Lung (tissue), 16 donors: Measurements from ENCODE around the gene ATP13A1. TPM values are rescaled to one million over a fixed set of nuclear protein-coding genes. Genes with fewer than 3 reads are reported as not detected.

ENCODE experiments used
- ATAC-seq: fragments of 200-7000 bp; cut with Tn5 transposase; one replicate; pipeline ENCODE4 v1.9.1; 2020; ENCODE audit warnings: moderate number of reproducible peaks; ENCODE audit not compliant: insufficient read depth, low FRiP score
- DNase-seq, 3 donors: peaks; one replicate each; pipeline ENCODE4 v3.0.0-alpha.2; 2013 to 2017
- H3K27ac ChIP-seq, 2 donors: one replicate each; pipeline ENCODE4 v1.5.1; 2013; ENCODE audit warnings: mild to moderate bottlenecking in 2 of 2, moderate library complexity in 2 of 2, control low read depth in 1 of 2, inconsistent platforms in 1 of 2, low read depth in 1 of 2, low read length in 1 of 2
- H3K27me3 ChIP-seq, 3 donors: one replicate each; pipeline ENCODE4 v1.5.1; 2013; ENCODE audit warnings: low read length in 2 of 3; ENCODE audit not compliant: control insufficient read depth in 3 of 3, insufficient read depth in 3 of 3
- H3K36me3 ChIP-seq, 4 donors: one replicate each; pipeline ENCODE4 v1.5.1; 2013; ENCODE audit warnings: low read length in 4 of 4, mild to moderate bottlenecking in 1 of 4, moderate library complexity in 1 of 4; ENCODE audit not compliant: control insufficient read depth in 4 of 4, insufficient read depth in 4 of 4
- H3K4me1 ChIP-seq, 5 donors: one replicate each; pipeline ENCODE4 v1.5.1; 2013; ENCODE audit warnings: low read length in 5 of 5, mild to moderate bottlenecking in 2 of 5, moderate library complexity in 1 of 5; ENCODE audit not compliant: control insufficient read depth in 5 of 5, insufficient read depth in 5 of 5
- H3K4me3 ChIP-seq: one replicate; pipeline ENCODE4 v1.5.1; 2013; ENCODE audit warnings: mild to moderate bottlenecking, control low read depth, moderate library complexity
- H3K9ac ChIP-seq, 2 donors: one replicate each; pipeline ENCODE4 v1.5.1; 2013; ENCODE audit warnings: low read length in 2 of 2, control low read depth in 1 of 2; ENCODE audit not compliant: insufficient read depth in 1 of 2
- H3K9me3 ChIP-seq, 4 donors: one replicate each; pipeline ENCODE4 v1.5.1; 2013; ENCODE audit warnings: low read length in 3 of 4, mild to moderate bottlenecking in 1 of 4, moderate library complexity in 1 of 4; ENCODE audit not compliant: control insufficient read depth in 4 of 4, insufficient read depth in 3 of 4
- CTCF ChIP-seq: IDR thresholded peaks from 2 replicates; pipeline ENCODE4 v1.5.1; 2012; ENCODE audit warnings: mild to moderate bottlenecking; ENCODE audit errors: control extremely low read depth, extremely low read depth
- WGBS, 2 donors: extraction: QIAGEN DNeasy Blood & Tissue Kit; methylation state at CpG; one replicate each; pipeline ENCODE4 v1.1.7; 2013; 5-methylcytosine and 5-hydroxymethylcytosine counted together
- long read RNA-seq, 5 donors: transcript quantifications; one replicate each; lab custom pipeline, GENCODE V29; 2026
- polyA plus RNA-seq, 2 donors: library from polyadenylated mRNA; stranded (reverse); fragments of 200-250 nt; gene quantifications; one replicate each; pipeline ENCODE4 v1.2.1, GENCODE V29; 2013
- total RNA-seq, 2 donors: library from RNA; depleted of rRNA in 1 of 2; stranded (reverse); fragments of >200 nt in 1 of 2; gene quantifications; one replicate each; pipeline ENCODE4 v1.2.1, GENCODE V29; 2014 to 2021
- donor health status: control.
- donor health status: control.
- donor health status: Bipolar disorder and iron deficiency.
- donor health status: healthy.
- donor health status: DM: yes; HTN: yes; CAD: no.

The ATP13A1 gene
- total RNA-seq (10 to 100 TPM; 35.7 to 70.4 TPM), polyA plus RNA-seq (10 to 100 TPM; 40.7 to 42.5 TPM)
- long read RNA-seq, donor 1, transcript ATP13A1-202 (26 exons, 3,861 nt): major isoform, 5 of 5 reads
- long read RNA-seq, donor 1, partial matches to known transcripts: 0 of 5 reads
- long read RNA-seq, donor 1, other reads (novel, unspliced or antisense): 0 of 5 reads
- long read RNA-seq, donor 2: 0 reads
- long read RNA-seq, donor 3: 0 reads
- long read RNA-seq, donor 4, partial matches to known transcripts: 0 of 1 reads
- long read RNA-seq, donor 4, other reads (novel, unspliced or antisense): 0 of 1 reads
- long read RNA-seq, donor 5, partial matches to known transcripts: 0 of 1 reads
- long read RNA-seq, donor 5, other reads (novel, unspliced or antisense): 0 of 1 reads

- peak within 1 kb of the TSS; percentile 71 to 75 for H3K9ac ChIP-seq
- H3K27ac ChIP-seq: peak within 1 kb of the TSS; percentile 86 to 99
- no peaks in the 10 kb centered on the region for H3K27me3 ChIP-seq
- peak within 1 kb of the TSS; percentile 100 for H3K4me3 ChIP-seq
- 0 to 1% methylated on average over 74 to 85 of the region's 85 CpGs for WGBS, 2 donors
- H3K4me1 ChIP-seq: peaks cover 0 to 17% (median 10%) of the 10 kb centered on the region in 5 donors
- H3K36me3 ChIP-seq: peaks cover 7 to 19% (median 15%) of the 10 kb centered on the region in 4 donors
- ATAC-seq (peak; percentile 91), DNase-seq (peak; percentile 97 to 99 (median 98))
- no peak for TF ChIP-seq CTCF
- no peaks in the 10 kb centered on the region for H3K9me3 ChIP-seq
Measured at GRCh38 chr19:19663256-19664120, at the start of gene ATP13A1. Gene ATP13A1 (minus strand): TSS chr19:19663676. CDS start chr19:19663666, 10 bp downstream.

GRCh38 chr19:19711934-19712828 lies 48.7 kb upstream of the ATP13A1 start:
- TF ChIP-seq CTCF: no peak
- DNase-seq (no peak), ATAC-seq (no peak)
- Histone ChIP-seq H3K9me3 (peaks cover 38 to 71% (median 58%) of the 10 kb centered on the region in 4 donors), H3K27me3 (no peaks in the 10 kb centered on the region), H3K27ac (no peak overlapping the region), H3K9ac (no peak overlapping the region), H3K4me1 (no peaks in the 10 kb centered on the region), H3K36me3 (peaks cover 16 to 69% (median 56%) of the 10 kb centered on the region in 4 donors), H3K4me3 (no peak overlapping the region)
- WGBS, 2 donors: 97 to 99% methylated on average over 10 of the region's 10 CpGs

- peaks cover 16 to 66% (median 52%) of the 10 kb centered on the region in 4 donors for H3K36me3 ChIP-seq
- no peak for DNase-seq
- H3K27ac ChIP-seq: no peak overlapping the region
- H3K9me3 ChIP-seq: peaks cover 35 to 65% (median 56%) of the 10 kb centered on the region in 4 donors
- no peak overlapping the region for H3K4me3 ChIP-seq
- H3K9ac ChIP-seq: no peak overlapping the region
- no peaks in the 10 kb centered on the region for H3K4me1 ChIP-seq
- no peak for TF ChIP-seq CTCF
- ATAC-seq: no peak
- H3K27me3 ChIP-seq: no peaks in the 10 kb centered on the region
- WGBS, 2 donors: 98% methylated on average over 14 of the region's 14 CpGs
Measured at GRCh38 chr19:19711306-19711933, 47.9 kb upstream of the ATP13A1 start.
